Activated CD8-positive, alpha-beta memory T cell treated with anti-CD3 and anti-CD28 coated beads, Interleukin-2, amount 50 U/mL, for 1 hour (primary cell): ENCODE results near the gene BMP2.

Experiments used
- DNase-seq: peaks from one replicate; pipeline ENCODE4 v3.0.0-alpha.2; 2020; ENCODE audit errors: extremely low read depth

BMP2 gene

GRCh38 chr20:6767536-6768227, at the start of gene BMP2:
Gene BMP2 (plus strand): TSS chr20:6767686. CDS start chr20:6770127, 2,441 bp downstream.
- no peak for DNase-seq

GRCh38 chr20:6718662-6719368, 48.7 kb upstream of the BMP2 start:
- DNase-seq, result no peak

GRCh38 chr20:6719369-6719721, 48.1 kb upstream of the BMP2 start:
- no peak for DNase-seq

- no peak for DNase-seq
Measured at GRCh38 chr20:6726761-6727160, 40.7 kb upstream of the BMP2 start.

- no peak for DNase-seq
Measured at GRCh38 chr20:6730672-6731328, 36.7 kb upstream of the BMP2 start.

- no peak for DNase-seq
Measured at GRCh38 chr20:6732001-6732447, 35.5 kb upstream of the BMP2 start.

- DNase-seq, result no peak
Measured at GRCh38 chr20:6732851-6733250, 34.6 kb upstream of the BMP2 start.

- DNase-seq, result no peak
Measured at GRCh38 chr20:6733965-6734364, 33.5 kb upstream of the BMP2 start.

GRCh38 chr20:6735942-6736845, 31.3 kb upstream of the BMP2 start:
- DNase-seq, result no peak

GRCh38 chr20:6739406-6739805, 28.1 kb upstream of the BMP2 start:
- no peak for DNase-seq

GRCh38 chr20:6740096-6740495, 27.4 kb upstream of the BMP2 start:
- no peak for DNase-seq

- no peak for DNase-seq
Measured at GRCh38 chr20:6744180-6744579, 23.3 kb upstream of the BMP2 start.

GRCh38 chr20:6744805-6745204, 22.7 kb upstream of the BMP2 start:
- no peak for DNase-seq

- DNase-seq, result no peak
Measured at GRCh38 chr20:6746901-6747609, 20.4 kb upstream of the BMP2 start.

- DNase-seq, result no peak
Measured at GRCh38 chr20:6750438-6750837, 17.0 kb upstream of the BMP2 start.

GRCh38 chr20:6756693-6757595, 10.5 kb upstream of the BMP2 start:
- DNase-seq, result no peak

- no peak for DNase-seq
Measured at GRCh38 chr20:6764619-6765018, 2.9 kb upstream of the BMP2 start.

GRCh38 chr20:6765469-6766058, 1.9 kb upstream of the BMP2 start:
- no peak for DNase-seq

- DNase-seq, result no peak
Measured at GRCh38 chr20:6766433-6766832, 1.1 kb upstream of the BMP2 start.

- no peak for DNase-seq
Measured at GRCh38 chr20:6767126-6767535, 355 bp upstream of the BMP2 start.
